ENCODE results near the gene PPM1L.
"Not testable (repeated sequence)": the region's sequence is repeated elsewhere in the genome, so short reads cannot be mapped to it uniquely, and the experiment has no call there.

PPM1L gene

GRCh38 chr3:160987982-160988964 lies 232.2 kb downstream of the PPM1L start:
- DNase-seq (ENCODE audit: extremely low read depth, low read depth) = no peak
- TF ChIP-seq CTCF (IDR thresholded peaks at IDR 0.05; ENCODE audit: low read depth, low read length) = no peak

GRCh38 chr3:160990446-160990845 lies 234.4 kb downstream of the PPM1L start:
- no peak for DNase-seq (ENCODE audit: extremely low read depth, low read depth)
- TF ChIP-seq CTCF (IDR thresholded peaks at IDR 0.05; ENCODE audit: low read depth, low read length) = no peak

GRCh38 chr3:160992712-160993111 lies 236.7 kb downstream of the PPM1L start:
- no peak for DNase-seq (ENCODE audit: extremely low read depth, low read depth)
- no peak for TF ChIP-seq CTCF (IDR thresholded peaks at IDR 0.05; ENCODE audit: low read depth, low read length)

GRCh38 chr3:160996811-160997210 lies 240.8 kb downstream of the PPM1L start:
- no peak for DNase-seq (ENCODE audit: extremely low read depth, low read depth)
- no peak for TF ChIP-seq CTCF (IDR thresholded peaks at IDR 0.05; ENCODE audit: low read depth, low read length)

- TF ChIP-seq CTCF (IDR thresholded peaks at IDR 0.05; ENCODE audit: low read depth, low read length) = no peak
- no peak for DNase-seq (ENCODE audit: extremely low read depth, low read depth)
Observed at GRCh38 chr3:160998581-160998980, 242.6 kb downstream of the PPM1L start.

GRCh38 chr3:160999274-160999673 lies 243.2 kb downstream of the PPM1L start:
- no peak for DNase-seq (ENCODE audit: extremely low read depth, low read depth)
- no peak for TF ChIP-seq CTCF (IDR thresholded peaks at IDR 0.05; ENCODE audit: low read depth, low read length)

- TF ChIP-seq CTCF (IDR thresholded peaks at IDR 0.05; ENCODE audit: low read depth, low read length) = no peak
- no peak for DNase-seq (ENCODE audit: extremely low read depth, low read depth)
Observed at GRCh38 chr3:161008086-161008485, 252.1 kb downstream of the PPM1L start.

- DNase-seq (ENCODE audit: extremely low read depth, low read depth) = not testable (repeated sequence)
Observed at GRCh38 chr3:161010151-161010550, 254.1 kb downstream of the PPM1L start.

Measured in AG09319 (cell line).